ENCODE measurements around the gene SRRM3. TPM values are rescaled to one million over a fixed set of nuclear protein-coding genes. Genes with fewer than 3 reads are reported as not detected.
"Not testable (repeated sequence)": the region's sequence is repeated elsewhere in the genome, so short reads cannot be mapped to it uniquely, and the experiment has no call there.

Gene SRRM3
- total RNA-seq, 2 experiments from 2014 or later, result 0.09 TPM; not detected in 1

DNA sequence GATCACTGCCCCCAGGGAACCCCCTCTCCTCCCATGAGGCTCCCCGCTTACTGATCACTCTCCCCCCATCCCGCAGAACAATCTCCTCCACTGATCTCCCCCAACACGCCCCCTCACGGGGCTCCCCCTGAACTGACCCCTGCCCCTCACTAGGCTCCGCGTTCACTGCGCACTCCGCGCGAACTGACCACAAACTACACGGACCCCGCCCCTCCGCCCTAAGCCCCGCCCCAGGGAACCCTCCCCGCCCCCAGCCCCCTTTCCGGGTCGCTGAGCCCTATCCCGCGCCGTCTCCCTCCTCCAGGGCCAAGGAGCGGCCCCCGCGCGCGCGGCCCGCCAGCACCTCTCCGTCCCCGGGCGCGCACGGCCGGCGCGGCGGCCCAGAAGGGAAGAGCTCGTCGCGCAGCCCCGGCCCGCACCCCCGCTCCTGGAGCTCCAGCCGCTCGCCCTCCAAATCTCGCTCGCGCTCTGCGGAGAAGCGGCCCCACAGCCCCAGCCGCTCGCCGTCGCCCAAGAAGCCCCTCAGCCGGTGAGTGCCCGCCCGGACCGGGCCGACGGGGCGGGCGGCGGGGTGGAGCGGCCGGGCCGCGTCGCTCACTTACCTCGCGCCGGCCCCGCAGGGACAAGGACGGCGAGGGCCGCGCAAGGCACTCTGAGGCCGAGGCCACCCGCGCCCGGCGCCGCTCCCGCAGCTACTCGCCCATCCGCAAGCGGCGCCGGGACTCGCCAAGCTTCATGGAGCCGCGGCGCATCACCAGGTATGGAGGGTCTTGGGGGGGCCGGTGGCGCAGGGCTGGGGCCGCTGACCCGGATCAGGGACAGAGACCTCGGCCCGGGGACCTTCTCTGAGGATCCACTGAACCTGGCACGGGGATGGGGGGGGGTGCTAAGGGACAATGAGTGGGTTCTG lies 80.9 kb downstream of the SRRM3 start:
- peak overlapping the region; percentile 44 for H3K4me3 Mint-ChIP-seq
- ChIA-PET CTCF (interaction anchor here (0.7 to 1.5 kb wide), 5 partner anchors 9 to 251 kb away, joined by 3 to 10 read pairs (median 3); no protein-coding TSS in a partner anchor), POLR2A (interaction anchor here (0.6 kb wide), 1 partner anchor 8 kb away, joined by 4 read pairs; no protein-coding TSS in a partner anchor)
- H3K27me3 Mint-ChIP-seq, result peaks cover 34% of the 10 kb centered on the region
- H3K4me1 Mint-ChIP-seq, result peaks cover 11% of the 10 kb centered on the region
- intact Hi-C loops (cut with DNase I, micrococcal nuclease), result loop anchor here in 1 of 2 experiments (2.0 kb wide), 1 partner anchor 22 kb away; no protein-coding TSS in a partner anchor
- H3K27ac Mint-ChIP-seq, result no peak overlapping the region
- DNase-seq (no peak), ATAC-seq (peak; percentile 37)
- H3K9me3 Mint-ChIP-seq (ENCODE audit: low read depth), result no peaks in the 10 kb centered on the region
- H3K36me3 Mint-ChIP-seq (ENCODE audit: low read depth), result no peaks in the 10 kb centered on the region

DNA sequence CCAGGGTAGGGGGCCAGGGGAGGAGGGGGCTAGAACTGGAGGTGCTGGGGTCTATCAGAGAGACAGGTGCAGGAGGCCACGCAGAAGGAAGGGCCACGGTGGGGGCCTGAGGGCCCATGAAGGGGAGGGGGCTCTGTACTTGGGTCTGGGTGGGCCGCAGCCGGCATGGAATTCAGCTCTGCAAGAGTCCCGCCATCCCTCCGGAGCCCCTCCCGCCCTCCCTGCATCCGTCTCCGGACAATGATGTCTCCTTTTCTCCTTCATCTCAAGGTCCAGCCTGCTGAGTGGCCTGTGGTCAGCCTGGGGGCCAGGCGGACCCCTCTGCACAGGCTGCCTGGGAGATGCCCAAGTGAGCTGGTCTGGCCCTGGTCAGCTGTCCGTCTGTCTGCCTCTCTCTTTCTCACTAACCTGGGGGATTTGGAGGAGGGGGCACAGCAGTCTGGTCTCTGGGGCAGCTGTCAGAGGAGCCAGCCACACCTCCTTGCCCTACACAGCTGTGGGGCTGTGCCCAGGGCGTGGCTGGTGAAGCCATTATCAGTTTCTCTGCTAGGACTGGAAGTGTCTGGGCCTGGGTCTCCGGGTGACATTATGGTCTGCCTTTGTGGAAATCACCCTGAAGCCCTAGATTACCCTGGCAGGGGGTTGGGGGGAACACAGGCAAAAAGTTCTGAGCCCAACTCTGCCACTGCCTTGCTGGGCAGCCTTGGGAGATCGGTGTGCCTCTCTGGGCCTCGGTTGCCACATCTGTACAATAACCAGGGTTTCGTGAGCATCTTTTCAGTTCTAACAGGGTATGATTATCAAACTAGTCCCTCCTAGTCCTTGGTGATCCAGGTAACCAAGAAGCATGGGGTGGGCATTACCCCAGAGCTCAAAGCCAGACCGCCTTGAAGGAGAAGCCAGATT lies 81.8 kb downstream of the SRRM3 start:
- Mint-ChIP-seq H3K27ac (no peak overlapping the region), H3K36me3 (ENCODE audit: low read depth) (no peaks in the 10 kb centered on the region), H3K9me3 (ENCODE audit: low read depth) (no peaks in the 10 kb centered on the region), H3K4me1 (peaks cover 11% of the 10 kb centered on the region), H3K4me3 (peak overlapping the region; percentile 18), H3K27me3 (peaks cover 34% of the 10 kb centered on the region)
- no peak for ATAC-seq
- ChIA-PET POLR2A (interaction anchor here (0.6 kb wide), 1 partner anchor 8 kb away, joined by 4 read pairs; no protein-coding TSS in a partner anchor), CTCF (interaction anchor here (0.8 to 1.5 kb wide), 3 partner anchors 8 to 104 kb away, joined by 3 to 10 read pairs (median 3); no protein-coding TSS in a partner anchor)
- intact Hi-C loops (cut with DNase I, micrococcal nuclease), result loop anchor here in 1 of 2 experiments (2.0 kb wide), 1 partner anchor 23 kb away; no protein-coding TSS in a partner anchor
- DNase-seq, result no peak

DNA sequence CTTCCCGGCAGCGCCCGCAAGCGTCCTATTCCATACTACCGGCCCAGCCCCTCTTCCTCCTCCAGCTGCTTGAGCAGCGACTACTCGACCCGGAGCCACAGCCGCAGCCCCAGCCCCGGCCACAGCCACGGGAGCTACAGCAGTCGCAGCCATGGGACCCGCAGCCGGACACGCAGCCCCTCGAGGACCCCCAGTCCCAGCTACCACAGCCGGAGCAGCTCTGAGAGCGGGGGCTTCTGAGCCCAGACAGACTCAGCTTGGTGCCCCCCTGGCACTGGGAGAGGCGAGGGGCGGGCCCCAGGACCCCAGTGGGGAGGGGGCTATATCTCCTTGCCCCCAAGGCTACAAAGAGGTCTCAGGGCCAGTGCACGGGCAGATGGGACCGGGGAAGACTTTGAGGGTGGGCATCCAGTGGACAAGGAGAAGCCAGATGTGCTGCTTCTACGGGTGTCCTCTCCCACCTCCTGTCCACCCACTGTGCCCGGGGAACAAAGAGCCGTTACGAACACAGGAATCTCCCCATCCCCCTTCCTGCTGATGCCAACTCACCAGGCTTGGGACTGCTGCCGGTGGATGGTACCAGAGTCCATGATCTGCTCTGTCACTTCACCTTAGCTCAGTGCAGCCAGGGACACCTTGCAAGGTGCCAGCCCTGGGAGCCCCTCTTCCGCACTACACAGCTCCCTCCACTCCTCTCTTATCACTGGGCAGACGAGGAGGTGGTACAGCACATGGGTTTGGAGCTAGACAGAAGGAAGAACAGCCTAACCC lies 84.1 kb downstream of the SRRM3 start:
- Mint-ChIP-seq H3K27ac (no peak overlapping the region), H3K4me3 (no peak overlapping the region), H3K27me3 (peaks cover 22% of the 10 kb centered on the region), H3K36me3 (ENCODE audit: low read depth) (no peaks in the 10 kb centered on the region), H3K9me3 (ENCODE audit: low read depth) (no peaks in the 10 kb centered on the region), H3K4me1 (peaks cover 10% of the 10 kb centered on the region)
- ChIA-PET POLR2A (no interaction called here), CTCF (interaction anchor here (0.9 to 1.3 kb wide), 3 partner anchors 14 to 28 kb away, joined by 3 to 5 read pairs (median 3); partner anchors contain the start of gene HSPB1)
- intact Hi-C loops (cut with DNase I, micrococcal nuclease), result no loop called here
- DNase-seq (no peak), ATAC-seq (no peak)

DNA sequence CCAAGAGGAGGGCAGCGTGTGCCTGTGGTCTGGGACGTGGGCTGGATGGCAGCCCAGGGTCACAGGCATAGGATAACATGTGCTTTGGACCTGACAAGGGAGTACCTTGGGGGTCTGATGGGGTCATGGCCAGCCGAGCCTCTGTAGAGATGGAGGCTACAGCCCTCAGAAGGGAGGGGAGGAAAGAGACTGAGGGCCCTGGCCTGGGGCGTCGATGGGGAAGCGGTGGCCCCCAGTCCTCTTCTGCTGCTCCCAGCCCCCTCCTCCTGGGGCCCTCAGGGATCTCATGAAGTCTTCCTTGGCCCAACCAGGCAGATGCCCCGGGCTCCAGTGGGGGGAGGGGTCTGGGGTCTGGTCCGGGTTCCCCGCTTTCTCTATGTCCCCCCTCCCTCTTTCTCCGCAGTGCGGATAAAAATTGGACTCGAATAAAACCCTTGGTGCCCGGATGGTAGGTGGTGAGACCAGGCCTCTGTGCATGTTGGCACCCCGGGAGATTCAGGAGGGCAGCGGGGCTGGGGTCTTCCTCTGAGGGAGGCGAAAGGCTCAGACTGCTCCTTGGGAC lies 85.2 kb downstream of the SRRM3 start:
- ATAC-seq, result no peak
- H3K27me3 Mint-ChIP-seq, result peaks cover 16% of the 10 kb centered on the region
- no peaks in the 10 kb centered on the region for H3K36me3 Mint-ChIP-seq (ENCODE audit: low read depth)
- ChIA-PET CTCF (interaction anchor here (0.7 to 0.9 kb wide), 2 partner anchors 16 to 26 kb away, joined by 3 read pairs; partner anchors contain the start of gene HSPB1), POLR2A (no interaction called here)
- H3K9me3 Mint-ChIP-seq (ENCODE audit: low read depth), result no peaks in the 10 kb centered on the region
- intact Hi-C loops (cut with DNase I, micrococcal nuclease), result no loop called here
- DNase-seq, result no peak
- peaks cover 13% of the 10 kb centered on the region for H3K4me1 Mint-ChIP-seq
- H3K27ac Mint-ChIP-seq, result no peak overlapping the region
- H3K4me3 Mint-ChIP-seq, result no peak overlapping the region

DNA sequence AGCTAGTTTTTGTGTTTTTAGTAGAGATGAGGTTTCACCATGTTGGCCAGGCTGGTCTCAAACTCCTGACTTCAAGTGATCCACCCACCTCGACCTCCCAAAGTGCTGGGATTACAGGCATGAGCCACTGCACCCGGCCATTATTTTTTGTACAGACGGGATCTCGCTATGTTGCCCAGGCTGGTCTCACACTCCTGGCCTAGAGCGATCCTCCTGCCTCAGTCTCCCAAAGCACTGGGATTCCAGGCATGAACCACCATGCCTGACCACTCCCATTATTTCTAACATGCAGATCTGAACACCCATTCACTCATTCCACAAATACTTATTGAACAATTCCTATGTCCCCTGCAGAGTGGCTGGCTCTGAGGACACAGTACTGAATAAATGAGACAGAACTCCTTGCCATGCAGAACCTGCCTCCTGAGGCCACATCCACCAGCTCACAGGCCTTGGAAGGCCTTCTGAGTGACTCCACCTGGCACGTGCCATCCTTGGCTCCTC lies 89.2 kb downstream of the SRRM3 start:
- Mint-ChIP-seq H3K4me3 (peak overlapping the region; percentile 20), H3K27ac (peak overlapping the region; percentile 94), H3K4me1 (peaks cover 12% of the 10 kb centered on the region)
- POLR2A ChIA-PET, result interaction anchor here (0.5 to 1.2 kb wide), 3 partner anchors 8 to 35 kb away, joined by 3 to 5 read pairs (median 4); no protein-coding TSS in a partner anchor
- not testable (repeated sequence) for H3K9me3 Mint-ChIP-seq (ENCODE audit: low read depth); H3K36me3 Mint-ChIP-seq (ENCODE audit: low read depth); H3K27me3 Mint-ChIP-seq; DNase-seq
- CTCF ChIA-PET, result interaction anchor here (0.5 to 2.7 kb wide), 19 partner anchors 8 to 1816 kb away, joined by 3 to 42 read pairs (median 4); partner anchors contain the start of gene HSPB1
- intact Hi-C loops (cut with DNase I, micrococcal nuclease), result loop anchor here (1.0 kb wide), 6 partner anchors 12 to 125 kb away; no protein-coding TSS in a partner anchor
- ATAC-seq, result peak; percentile 7

DNA sequence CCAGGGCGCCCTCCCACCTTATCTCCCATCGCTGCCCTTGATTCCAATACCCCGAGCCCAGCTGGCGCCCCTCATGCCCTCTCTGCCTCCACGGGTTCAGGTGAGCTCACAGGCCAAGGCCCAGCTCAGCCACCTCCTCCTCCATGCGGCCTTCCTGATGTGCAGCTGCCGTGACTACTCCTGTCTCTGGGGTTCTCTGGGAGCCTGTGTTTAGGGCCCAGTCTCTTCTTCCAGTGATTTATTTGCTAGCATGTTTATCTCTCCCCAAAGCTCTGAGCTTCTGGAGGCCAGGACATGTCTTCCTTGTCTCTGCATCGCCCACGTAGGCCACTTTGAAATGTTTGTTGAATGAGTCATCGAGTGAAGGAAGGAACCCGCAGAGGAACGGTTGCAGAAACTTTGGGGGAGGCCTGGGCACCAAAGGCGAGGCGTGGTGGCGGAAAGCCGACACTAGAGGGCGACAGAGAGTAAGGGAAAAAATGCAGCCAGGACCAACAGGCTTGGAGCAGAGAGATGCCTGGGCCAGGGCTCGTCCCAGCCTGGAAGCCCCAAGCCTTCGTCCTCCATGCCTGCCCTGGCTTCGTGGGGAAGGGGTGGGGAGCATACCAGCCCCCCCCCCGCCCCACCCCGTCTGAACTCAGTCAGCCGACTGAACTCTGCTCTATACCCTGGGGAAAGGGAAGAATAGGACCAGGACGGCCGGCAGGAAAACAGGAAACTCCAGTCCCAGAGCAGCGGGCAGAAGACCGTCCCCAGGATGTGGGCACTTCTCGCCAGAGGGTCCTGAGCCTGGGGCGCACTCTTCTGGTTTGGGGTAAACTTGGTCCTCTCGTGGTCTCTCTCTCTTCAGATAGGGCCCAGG lies 89.9 kb downstream of the SRRM3 start:
- intact Hi-C loops (cut with DNase I, micrococcal nuclease), result loop anchor here (1.0 kb wide), 6 partner anchors 12 to 125 kb away; no protein-coding TSS in a partner anchor
- peak; percentile 96 for ATAC-seq
- H3K9me3 Mint-ChIP-seq (ENCODE audit: low read depth), result no peaks in the 10 kb centered on the region
- ChIA-PET CTCF (interaction anchor here (0.5 to 2.7 kb wide), 22 partner anchors 8 to 1816 kb away, joined by 3 to 42 read pairs (median 4); partner anchors contain the start of gene HSPB1), POLR2A (interaction anchor here (0.5 to 1.2 kb wide), 6 partner anchors 9 to 104 kb away, joined by 3 to 5 read pairs (median 4); no protein-coding TSS in a partner anchor)
- peak overlapping the region; percentile 20 for H3K4me3 Mint-ChIP-seq
- peak overlapping the region; percentile 94 for H3K27ac Mint-ChIP-seq
- peak; percentile 94 for DNase-seq
- no peaks in the 10 kb centered on the region for H3K36me3 Mint-ChIP-seq (ENCODE audit: low read depth)
- peaks cover 2% of the 10 kb centered on the region for H3K27me3 Mint-ChIP-seq
- peaks cover 12% of the 10 kb centered on the region for H3K4me1 Mint-ChIP-seq

DNA sequence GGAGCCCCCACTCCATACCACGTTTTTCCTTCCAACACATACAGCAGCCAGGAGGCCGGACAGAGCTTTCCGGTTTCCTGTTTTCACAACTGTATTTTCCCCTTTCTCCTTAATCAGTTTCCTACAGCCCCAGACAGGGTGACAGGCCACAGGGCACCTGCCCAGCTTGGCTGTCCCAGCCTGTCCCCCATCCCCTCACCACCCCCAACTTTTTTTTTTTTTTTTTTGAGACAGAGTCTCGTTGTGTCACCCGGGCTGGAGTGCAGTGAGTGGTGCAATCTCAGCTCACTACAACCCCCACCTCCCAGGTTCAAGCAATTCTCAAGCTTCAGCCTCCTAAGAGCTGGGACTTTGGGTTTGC lies 90.5 kb downstream of the SRRM3 start:
- Mint-ChIP-seq H3K4me1 (peaks cover 12% of the 10 kb centered on the region), H3K4me3 (no peak overlapping the region), H3K36me3 (ENCODE audit: low read depth) (no peaks in the 10 kb centered on the region), H3K9me3 (ENCODE audit: low read depth) (no peaks in the 10 kb centered on the region), H3K27ac (no peak overlapping the region), H3K27me3 (peaks cover 2% of the 10 kb centered on the region)
- POLR2A ChIA-PET, result interaction anchor here (0.6 to 0.9 kb wide), 3 partner anchors 30 to 202 kb away, joined by 3 to 5 read pairs (median 5); no protein-coding TSS in a partner anchor
- ATAC-seq (peak; percentile 5), DNase-seq (no peak)
- CTCF ChIA-PET, result interaction anchor here (1.2 to 2.7 kb wide), 9 partner anchors 9 to 57 kb away, joined by 3 to 42 read pairs (median 10); partner anchors contain the start of gene HSPB1
- intact Hi-C loops (cut with DNase I, micrococcal nuclease), result no loop called here

DNA sequence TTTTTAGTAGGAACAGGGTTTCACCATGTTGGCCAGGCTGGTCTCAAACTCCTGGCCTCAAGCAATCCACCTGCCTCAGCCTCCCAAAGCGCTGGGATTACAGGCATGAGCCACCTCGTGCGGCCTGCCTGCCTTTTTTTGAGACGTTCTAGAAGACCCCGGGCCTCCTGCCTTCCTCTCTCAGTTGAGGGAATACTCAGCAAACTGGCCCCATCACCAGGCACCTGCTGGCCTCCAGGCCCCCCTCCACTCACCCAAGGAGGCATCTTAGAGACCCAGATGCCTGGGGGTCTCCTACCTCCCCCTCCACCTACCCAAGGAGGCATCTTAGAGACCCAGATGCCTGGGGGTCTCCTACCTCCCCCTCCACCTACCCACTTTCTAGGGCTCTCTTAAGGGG lies 91.2 kb downstream of the SRRM3 start:
- H3K4me1 Mint-ChIP-seq, result peaks cover 12% of the 10 kb centered on the region
- ChIA-PET POLR2A (interaction anchor here (0.6 kb wide), 1 partner anchor 203 kb away, joined by 5 read pairs; no protein-coding TSS in a partner anchor), CTCF (interaction anchor here (1.2 to 2.7 kb wide), 6 partner anchors 9 to 58 kb away, joined by 3 to 28 read pairs (median 6); partner anchors contain the start of gene HSPB1)
- H3K27me3 Mint-ChIP-seq; H3K9me3 Mint-ChIP-seq (ENCODE audit: low read depth); H3K4me3 Mint-ChIP-seq; intact Hi-C loops (cut with DNase I, micrococcal nuclease); H3K27ac Mint-ChIP-seq; H3K36me3 Mint-ChIP-seq (ENCODE audit: low read depth); ATAC-seq; DNase-seq: not testable (repeated sequence)

DNA sequence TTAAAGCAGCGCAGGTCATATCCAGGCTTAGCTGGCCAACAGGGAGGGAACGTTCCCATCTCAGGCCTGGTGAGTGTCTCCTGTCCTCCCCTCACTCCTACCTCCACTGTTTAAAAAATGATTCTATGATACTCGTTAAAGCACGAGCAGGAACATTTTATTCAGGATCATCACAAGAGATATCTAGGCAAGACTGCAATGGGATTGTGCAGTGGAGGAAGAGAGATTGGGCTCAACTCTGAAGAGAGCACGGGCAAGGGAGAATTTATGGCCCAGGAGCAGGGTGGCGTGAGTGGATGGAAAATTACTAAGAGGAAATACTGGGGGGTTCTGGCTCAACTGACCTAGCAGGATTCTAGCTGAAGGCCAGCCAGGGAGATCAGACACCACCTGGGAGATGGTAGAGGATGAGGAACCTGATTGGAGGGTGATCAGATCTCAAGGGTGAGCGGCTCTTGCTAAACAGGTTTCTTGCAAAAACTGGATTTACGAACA lies 91.8 kb downstream of the SRRM3 start:
- no peak for ATAC-seq
- intact Hi-C loops (cut with DNase I, micrococcal nuclease), result no loop called here
- ChIA-PET CTCF (interaction anchor here (1.5 to 1.6 kb wide), 2 partner anchors 12 to 20 kb away, joined by 6 read pairs; no protein-coding TSS in a partner anchor), POLR2A (no interaction called here)
- Mint-ChIP-seq H3K27me3 (peaks cover 2% of the 10 kb centered on the region), H3K36me3 (ENCODE audit: low read depth) (no peaks in the 10 kb centered on the region), H3K4me1 (peaks cover 12% of the 10 kb centered on the region), H3K9me3 (ENCODE audit: low read depth) (no peaks in the 10 kb centered on the region), H3K4me3 (no peak overlapping the region), H3K27ac (no peak overlapping the region)
- no peak for DNase-seq
